Nephron (organoid): ENCODE data around the gene FANCD2.
"Not testable (repeated sequence)": the region's sequence is repeated elsewhere in the genome, so short reads cannot be mapped to it uniquely, and the experiment has no call there.

Experiments used
- H3K27ac Mint-ChIP-seq, 3 experiments: 2 replicates each; pipeline ENCODE4 v1.8.0; 2020; ENCODE audit warnings: mixed read lengths in 3 of 3, mild to moderate bottlenecking in 2 of 3, moderate library complexity in 1 of 3
- H3K27me3 Mint-ChIP-seq: 2 replicates; pipeline ENCODE4 v1.8.0; 2021; ENCODE audit warnings: low read depth, mild to moderate bottlenecking, moderate library complexity, mixed read lengths
- H3K36me3 Mint-ChIP-seq: 2 replicates; pipeline ENCODE4 v1.8.0; 2020; ENCODE audit warnings: low read depth, mixed read lengths
- H3K4me1 Mint-ChIP-seq: 2 replicates; pipeline ENCODE4 v1.8.0; 2020; ENCODE audit warnings: mixed read lengths
- H3K4me3 Mint-ChIP-seq, 3 experiments: 2 replicates each; pipeline ENCODE4 v1.8.0; 2020; ENCODE audit warnings: mild to moderate bottlenecking in 3 of 3, mixed read lengths in 3 of 3, moderate library complexity in 2 of 3
- H3K9me3 Mint-ChIP-seq: 2 replicates; pipeline ENCODE4 v1.8.0; 2020; ENCODE audit warnings: mixed read lengths
- CTCF ChIP-seq, 3 experiments: fragments of 200-600 bp; sonication (generic); IDR thresholded peaks; one replicate each; pipeline ENCODE4 v1.5.0; 2021; ENCODE audit warnings: antibody characterized with exemption in 3 of 3; ENCODE audit not compliant: unreplicated experiment in 3 of 3

Gene FANCD2

GRCh38 chr3:10081871-10082270 lies 55.6 kb downstream of the FANCD2 start:
- peaks cover 23% of the 10 kb centered on the region for H3K36me3 Mint-ChIP-seq
- no peak overlapping the region for H3K4me3 Mint-ChIP-seq
- no peak for TF ChIP-seq CTCF (IDR thresholded peaks at IDR 0.05; ENCODE audit: unreplicated experiment in 3 of 3)
- H3K4me1 Mint-ChIP-seq: no peaks in the 10 kb centered on the region
- H3K27me3 Mint-ChIP-seq: no peaks in the 10 kb centered on the region
- no peaks in the 10 kb centered on the region for H3K9me3 Mint-ChIP-seq
- no peak overlapping the region for H3K27ac Mint-ChIP-seq

GRCh38 chr3:10085738-10086137 lies 59.5 kb downstream of the FANCD2 start:
- TF ChIP-seq CTCF (IDR thresholded peaks at IDR 0.05; ENCODE audit: unreplicated experiment in 3 of 3): no peak

GRCh38 chr3:10088256-10088655 lies 62.0 kb downstream of the FANCD2 start:
- H3K4me3 Mint-ChIP-seq: no peak overlapping the region
- H3K4me1 Mint-ChIP-seq: no peaks in the 10 kb centered on the region
- H3K27me3 Mint-ChIP-seq: no peaks in the 10 kb centered on the region
- peaks cover 22% of the 10 kb centered on the region for H3K36me3 Mint-ChIP-seq
- TF ChIP-seq CTCF (IDR thresholded peaks at IDR 0.05; ENCODE audit: unreplicated experiment in 3 of 3): no peak
- H3K27ac Mint-ChIP-seq: no peak overlapping the region
- H3K9me3 Mint-ChIP-seq: no peaks in the 10 kb centered on the region

More at GRCh38 chr3:10085738-10086137, 59.5 kb downstream of the FANCD2 start:
- H3K27me3 Mint-ChIP-seq: no peaks in the 10 kb centered on the region
- no peaks in the 10 kb centered on the region for H3K9me3 Mint-ChIP-seq
- H3K36me3 Mint-ChIP-seq: peaks cover 27% of the 10 kb centered on the region
- no peak overlapping the region for H3K4me3 Mint-ChIP-seq
- H3K27ac Mint-ChIP-seq: no peak overlapping the region
- no peaks in the 10 kb centered on the region for H3K4me1 Mint-ChIP-seq

- Mint-ChIP-seq H3K27me3 (no peaks in the 10 kb centered on the region), H3K9me3 (no peaks in the 10 kb centered on the region)
These were observed 63.9 kb downstream of the FANCD2 start for GRCh38 chr3:10090179-10090578.

GRCh38 chr3:10090774-10091173 lies 64.5 kb downstream of the FANCD2 start:
- H3K4me3 Mint-ChIP-seq, H3K27ac Mint-ChIP-seq, H3K27me3 Mint-ChIP-seq, H3K9me3 Mint-ChIP-seq, H3K4me1 Mint-ChIP-seq: not testable (repeated sequence)
- peaks cover 24% of the 10 kb centered on the region for H3K36me3 Mint-ChIP-seq

More at GRCh38 chr3:10090179-10090578, 63.9 kb downstream of the FANCD2 start:
- H3K36me3 Mint-ChIP-seq: peaks cover 24% of the 10 kb centered on the region
- no peak overlapping the region for H3K4me3 Mint-ChIP-seq
- H3K4me1 Mint-ChIP-seq: no peaks in the 10 kb centered on the region
- H3K27ac Mint-ChIP-seq: no peak overlapping the region
- no peak for TF ChIP-seq CTCF (IDR thresholded peaks at IDR 0.05; ENCODE audit: unreplicated experiment in 3 of 3)

GRCh38 chr3:10091387-10091786 lies 65.2 kb downstream of the FANCD2 start:
- H3K27ac Mint-ChIP-seq, H3K4me1 Mint-ChIP-seq, H3K27me3 Mint-ChIP-seq, H3K9me3 Mint-ChIP-seq, H3K4me3 Mint-ChIP-seq: not testable (repeated sequence)
- H3K36me3 Mint-ChIP-seq: peaks cover 24% of the 10 kb centered on the region

- Mint-ChIP-seq H3K27me3 (no peaks in the 10 kb centered on the region), H3K4me3 (no peak overlapping the region), H3K4me1 (no peaks in the 10 kb centered on the region), H3K27ac (no peak overlapping the region), H3K9me3 (no peaks in the 10 kb centered on the region), H3K36me3 (peaks cover 20% of the 10 kb centered on the region)
- TF ChIP-seq CTCF (IDR thresholded peaks at IDR 0.05; ENCODE audit: unreplicated experiment in 3 of 3): no peak
These were observed 67.4 kb downstream of the FANCD2 start for GRCh38 chr3:10093678-10094077.
